HEK293 (cell line): ENCODE measurements around the gene ACBD3.

ENCODE experiments used
- FEZF1 ChIP-seq: fragments of 450-650 bp; formaldehyde crosslinking; IDR thresholded peaks from 2 replicates; pipeline ENCODE4 v1.5.1; 2016; ENCODE audit warnings: missing biosample characterization, missing genetic modification characterization
- OVOL3 ChIP-seq: fragments of 450-650 bp; formaldehyde crosslinking; IDR thresholded peaks from 2 replicates; pipeline ENCODE4 v1.5.1; 2016; ENCODE audit warnings: missing biosample characterization, missing genetic modification characterization
- YY1 ChIP-seq: fragments of 450-650 bp; formaldehyde crosslinking; IDR thresholded peaks from 2 replicates; pipeline ENCODE4 v1.5.1; 2018; ENCODE audit warnings: missing biosample characterization, missing genetic modification characterization
- ZBTB20 ChIP-seq: fragments of 450-650 bp; formaldehyde crosslinking; IDR thresholded peaks from 2 replicates; pipeline ENCODE4 v1.5.1; 2016; ENCODE audit warnings: missing biosample characterization, missing genetic modification characterization
- ZBTB8A ChIP-seq: fragments of 450-650 bp; formaldehyde crosslinking; IDR thresholded peaks from 2 replicates; pipeline ENCODE4 v1.5.1; 2016; ENCODE audit warnings: missing biosample characterization, missing genetic modification characterization
- ZEB2 ChIP-seq: fragments of 450-650 bp; formaldehyde crosslinking; IDR thresholded peaks from 2 replicates; pipeline ENCODE4 v1.5.1; 2016; ENCODE audit warnings: missing biosample characterization, missing genetic modification characterization
- ZIC2 ChIP-seq: fragments of 450-650 bp; formaldehyde crosslinking; IDR thresholded peaks from 2 replicates; pipeline ENCODE4 v1.5.1; 2016; ENCODE audit warnings: missing biosample characterization, missing genetic modification characterization
- ZNF121 ChIP-seq: fragments of 450-650 bp; formaldehyde crosslinking; IDR thresholded peaks from 2 replicates; pipeline ENCODE4 v1.5.1; 2016; ENCODE audit warnings: missing biosample characterization, missing genetic modification characterization
- ZNF221 ChIP-seq: fragments of 450-650 bp; formaldehyde crosslinking; IDR thresholded peaks from 2 replicates; pipeline ENCODE4 v1.5.1; 2017; ENCODE audit warnings: missing biosample characterization, missing genetic modification characterization, borderline replicate concordance
- ZNF266 ChIP-seq: fragments of 450-650 bp; formaldehyde crosslinking; IDR thresholded peaks from 2 replicates; pipeline ENCODE4 v1.5.1; 2016; ENCODE audit warnings: missing biosample characterization, missing genetic modification characterization, low read depth
- ZNF391 ChIP-seq: fragments of 450-650 bp; formaldehyde crosslinking; IDR thresholded peaks from 2 replicates; pipeline ENCODE4 v1.5.1; 2016; ENCODE audit warnings: low read depth, missing biosample characterization, missing genetic modification characterization, borderline replicate concordance
- ZNF600 ChIP-seq: fragments of 450-650 bp; formaldehyde crosslinking; IDR thresholded peaks from 2 replicates; pipeline ENCODE4 v1.5.1; 2016; ENCODE audit warnings: missing biosample characterization, missing genetic modification characterization
- ZNF623 ChIP-seq: fragments of 450-650 bp; formaldehyde crosslinking; IDR thresholded peaks from 2 replicates; pipeline ENCODE4 v1.5.1; 2016; ENCODE audit warnings: missing biosample characterization, missing genetic modification characterization
- ZNF660 ChIP-seq: fragments of 450-650 bp; IDR thresholded peaks from 2 replicates; pipeline ENCODE4 v1.5.1; 2018; ENCODE audit warnings: missing biosample characterization, mild to moderate bottlenecking, missing genetic modification characterization
- ZNF670 ChIP-seq: fragments of 450-650 bp; formaldehyde crosslinking; IDR thresholded peaks from 2 replicates; pipeline ENCODE4 v1.5.1; 2016; ENCODE audit warnings: missing biosample characterization, missing genetic modification characterization, low read depth
- ZNF707 ChIP-seq: fragments of 450-650 bp; formaldehyde crosslinking; IDR thresholded peaks from 2 replicates; pipeline ENCODE4 v1.5.1; 2016; ENCODE audit warnings: missing biosample characterization, missing genetic modification characterization
- ZNF776 ChIP-seq: fragments of 450-650 bp; formaldehyde crosslinking; IDR thresholded peaks from 2 replicates; pipeline ENCODE4 v1.5.0; 2017; ENCODE audit warnings: missing biosample characterization, missing genetic modification characterization, borderline replicate concordance
- TF ChIP-seq, protein P1 (sequence below): fragments of 450-650 bp; formaldehyde crosslinking; IDR thresholded peaks from 2 replicates; pipeline ENCODE4; 2016; ENCODE audit warnings: missing biosample characterization, missing genetic modification characterization
- TF ChIP-seq, protein P2 (sequence below): fragments of 450-650 bp; formaldehyde crosslinking; conservative IDR thresholded peaks from 2 replicates; pipeline ENCODE4 v1.5.1; 2016; ENCODE audit warnings: low read depth, missing biosample characterization, missing genetic modification characterization
- TF ChIP-seq, protein P3 (sequence below): fragments of 450-650 bp; formaldehyde crosslinking; optimal IDR thresholded peaks from 2 replicates; pipeline ENCODE3; 2016; ENCODE audit warnings: missing biosample characterization, mild to moderate bottlenecking, missing genetic modification characterization
- TF ChIP-seq, protein P4 (sequence below): fragments of 450-650 bp; formaldehyde crosslinking; IDR thresholded peaks from 2 replicates; pipeline ENCODE4 v1.5.1; 2016; ENCODE audit warnings: missing biosample characterization, missing genetic modification characterization
- TF ChIP-seq, protein P5 (sequence below): fragments of 450-650 bp; formaldehyde crosslinking; IDR thresholded peaks from 2 replicates; pipeline ENCODE4 v1.5.1; 2016; ENCODE audit warnings: missing biosample characterization, missing genetic modification characterization
- TF ChIP-seq, protein P6 (sequence below): fragments of 450-650 bp; formaldehyde crosslinking; IDR thresholded peaks from 2 replicates; pipeline ENCODE4 v1.5.1; 2016; ENCODE audit warnings: missing biosample characterization, missing genetic modification characterization
- TF ChIP-seq, protein P7 (sequence below): fragments of 450-650 bp; formaldehyde crosslinking; IDR thresholded peaks from 2 replicates; pipeline ENCODE4 v1.5.1; 2016; ENCODE audit warnings: missing biosample characterization, missing genetic modification characterization

The ACBD3 gene

DNA sequence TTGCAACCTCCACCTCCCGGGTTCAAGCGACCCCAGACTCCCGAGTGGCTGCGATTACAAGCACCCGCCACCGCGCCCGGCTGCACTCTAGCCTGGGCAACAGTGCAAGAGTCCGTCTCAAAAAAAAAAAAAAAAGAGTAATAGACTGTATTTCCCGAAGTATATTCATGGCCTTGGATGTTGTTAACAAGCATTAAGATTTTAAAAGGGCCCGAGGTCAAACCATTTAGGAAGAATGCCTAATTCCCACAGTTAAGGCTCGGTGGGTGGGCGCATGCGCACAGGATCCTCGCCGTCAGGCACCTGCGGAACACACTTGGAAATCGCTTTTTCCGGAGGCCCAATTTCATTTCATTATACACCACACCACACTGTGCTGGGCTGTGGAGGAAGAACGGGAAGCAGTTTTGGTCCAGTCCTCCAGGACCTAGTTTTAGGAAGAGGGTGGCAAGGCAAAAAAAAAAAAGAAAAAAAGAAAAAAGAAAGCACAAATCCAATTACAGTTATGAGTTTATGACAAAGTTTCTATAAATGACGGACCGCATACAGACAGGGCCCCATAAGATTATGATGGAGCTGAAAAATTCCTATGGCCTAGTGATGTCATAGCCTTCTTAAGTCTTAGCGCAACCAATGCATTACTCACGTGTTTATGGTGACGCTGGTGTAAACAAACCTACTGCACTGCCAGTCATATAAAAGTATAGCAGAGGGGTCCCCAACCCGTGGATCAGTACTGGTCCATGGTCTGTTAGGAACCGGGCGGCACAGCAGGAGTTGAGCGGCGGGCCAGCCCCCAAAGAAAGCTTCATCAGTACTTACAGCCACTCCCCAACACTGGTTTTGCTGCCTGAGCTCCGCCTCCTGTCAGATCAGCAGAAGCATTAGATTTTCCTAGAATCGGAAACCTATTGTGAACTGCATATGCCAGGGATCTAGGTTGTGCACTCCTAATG, 85.8 kb downstream of the ACBD3 start (continued):
- TF ChIP-seq, protein P1, sequence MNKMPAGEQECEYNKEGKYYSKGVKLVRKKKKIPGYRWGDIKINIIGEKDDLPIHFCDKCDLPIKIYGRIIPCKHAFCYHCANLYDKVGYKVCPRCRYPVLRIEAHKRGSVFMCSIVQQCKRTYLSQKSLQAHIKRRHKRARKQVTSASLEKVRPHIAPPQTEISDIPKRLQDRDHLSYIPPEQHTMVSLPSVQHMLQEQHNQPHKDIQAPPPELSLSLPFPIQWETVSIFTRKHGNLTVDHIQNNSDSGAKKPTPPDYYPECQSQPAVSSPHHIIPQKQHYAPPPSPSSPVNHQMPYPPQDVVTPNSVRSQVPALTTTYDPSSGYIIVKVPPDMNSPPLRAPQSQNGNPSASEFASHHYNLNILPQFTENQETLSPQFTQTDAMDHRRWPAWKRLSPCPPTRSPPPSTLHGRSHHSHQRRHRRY: no peak
- TF ChIP-seq ZNF266 (tag by site-specific recombination) (no peak), ZIC2 (tag by site-specific recombination) (no peak), ZBTB8A (tag by site-specific recombination) (no peak), ZNF221 (no peak), ZNF660 (tag by site-specific recombination) (0 out of 2 replicates have a peak, but pooled peaks have one; percentile 5), ZEB2 (tag by site-specific recombination) (peak; percentile 45; the same call in 1 of the 2 replicates), ZNF707 (no peak), ZNF121 (tag by site-specific recombination) (peak; percentile 38; the same call in 1 of the 2 replicates), ZNF776 (tag by site-specific recombination) (no peak), ZNF623 (tag by site-specific recombination) (no peak), OVOL3 (tag by site-specific recombination) (no peak), ZBTB20 (tag by site-specific recombination) (peak; percentile 45; the same call in 1 of the 2 replicates), ZNF600 (tag by site-specific recombination) (peak; percentile 84), ZNF391 (tag by site-specific recombination) (no peak), ZNF670 (tag by site-specific recombination) (no peak), FEZF1 (tag by site-specific recombination) (no peak), YY1 (tag by site-specific recombination) (no peak)
- TF ChIP-seq, protein P2, sequence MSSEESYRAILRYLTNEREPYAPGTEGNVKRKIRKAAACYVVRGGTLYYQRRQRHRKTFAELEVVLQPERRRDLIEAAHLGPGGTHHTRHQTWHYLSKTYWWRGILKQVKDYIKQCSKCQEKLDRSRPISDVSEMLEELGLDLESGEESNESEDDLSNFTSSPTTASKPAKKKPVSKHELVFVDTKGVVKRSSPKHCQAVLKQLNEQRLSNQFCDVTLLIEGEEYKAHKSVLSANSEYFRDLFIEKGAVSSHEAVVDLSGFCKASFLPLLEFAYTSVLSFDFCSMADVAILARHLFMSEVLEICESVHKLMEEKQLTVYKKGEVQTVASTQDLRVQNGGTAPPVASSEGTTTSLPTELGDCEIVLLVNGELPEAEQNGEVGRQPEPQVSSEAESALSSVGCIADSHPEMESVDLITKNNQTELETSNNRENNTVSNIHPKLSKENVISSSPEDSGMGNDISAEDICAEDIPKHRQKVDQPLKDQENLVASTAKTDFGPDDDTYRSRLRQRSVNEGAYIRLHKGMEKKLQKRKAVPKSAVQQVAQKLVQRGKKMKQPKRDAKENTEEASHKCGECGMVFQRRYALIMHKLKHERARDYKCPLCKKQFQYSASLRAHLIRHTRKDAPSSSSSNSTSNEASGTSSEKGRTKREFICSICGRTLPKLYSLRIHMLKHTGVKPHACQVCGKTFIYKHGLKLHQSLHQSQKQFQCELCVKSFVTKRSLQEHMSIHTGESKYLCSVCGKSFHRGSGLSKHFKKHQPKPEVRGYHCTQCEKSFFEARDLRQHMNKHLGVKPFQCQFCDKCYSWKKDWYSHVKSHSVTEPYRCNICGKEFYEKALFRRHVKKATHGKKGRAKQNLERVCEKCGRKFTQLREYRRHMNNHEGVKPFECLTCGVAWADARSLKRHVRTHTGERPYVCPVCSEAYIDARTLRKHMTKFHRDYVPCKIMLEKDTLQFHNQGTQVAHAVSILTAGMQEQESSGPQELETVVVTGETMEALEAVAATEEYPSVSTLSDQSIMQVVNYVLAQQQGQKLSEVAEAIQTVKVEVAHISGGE: no peak
- TF ChIP-seq, protein P3, sequence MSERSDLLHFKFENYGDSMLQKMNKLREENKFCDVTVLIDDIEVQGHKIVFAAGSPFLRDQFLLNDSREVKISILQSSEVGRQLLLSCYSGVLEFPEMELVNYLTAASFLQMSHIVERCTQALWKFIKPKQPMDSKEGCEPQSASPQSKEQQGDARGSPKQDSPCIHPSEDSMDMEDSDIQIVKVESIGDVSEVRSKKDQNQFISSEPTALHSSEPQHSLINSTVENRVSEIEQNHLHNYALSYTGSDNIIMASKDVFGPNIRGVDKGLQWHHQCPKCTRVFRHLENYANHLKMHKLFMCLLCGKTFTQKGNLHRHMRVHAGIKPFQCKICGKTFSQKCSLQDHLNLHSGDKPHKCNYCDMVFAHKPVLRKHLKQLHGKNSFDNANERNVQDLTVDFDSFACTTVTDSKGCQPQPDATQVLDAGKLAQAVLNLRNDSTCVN (tag by site-specific recombination): no peak
- TF ChIP-seq, protein P4, sequence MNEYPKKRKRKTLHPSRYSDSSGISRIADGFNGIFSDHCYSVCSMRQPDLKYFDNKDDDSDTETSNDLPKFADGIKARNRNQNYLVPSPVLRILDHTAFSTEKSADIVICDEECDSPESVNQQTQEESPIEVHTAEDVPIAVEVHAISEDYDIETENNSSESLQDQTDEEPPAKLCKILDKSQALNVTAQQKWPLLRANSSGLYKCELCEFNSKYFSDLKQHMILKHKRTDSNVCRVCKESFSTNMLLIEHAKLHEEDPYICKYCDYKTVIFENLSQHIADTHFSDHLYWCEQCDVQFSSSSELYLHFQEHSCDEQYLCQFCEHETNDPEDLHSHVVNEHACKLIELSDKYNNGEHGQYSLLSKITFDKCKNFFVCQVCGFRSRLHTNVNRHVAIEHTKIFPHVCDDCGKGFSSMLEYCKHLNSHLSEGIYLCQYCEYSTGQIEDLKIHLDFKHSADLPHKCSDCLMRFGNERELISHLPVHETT (tag by site-specific recombination): 0 out of 2 replicates have a peak, but pooled peaks have one; percentile 50
- TF ChIP-seq, protein P5, sequence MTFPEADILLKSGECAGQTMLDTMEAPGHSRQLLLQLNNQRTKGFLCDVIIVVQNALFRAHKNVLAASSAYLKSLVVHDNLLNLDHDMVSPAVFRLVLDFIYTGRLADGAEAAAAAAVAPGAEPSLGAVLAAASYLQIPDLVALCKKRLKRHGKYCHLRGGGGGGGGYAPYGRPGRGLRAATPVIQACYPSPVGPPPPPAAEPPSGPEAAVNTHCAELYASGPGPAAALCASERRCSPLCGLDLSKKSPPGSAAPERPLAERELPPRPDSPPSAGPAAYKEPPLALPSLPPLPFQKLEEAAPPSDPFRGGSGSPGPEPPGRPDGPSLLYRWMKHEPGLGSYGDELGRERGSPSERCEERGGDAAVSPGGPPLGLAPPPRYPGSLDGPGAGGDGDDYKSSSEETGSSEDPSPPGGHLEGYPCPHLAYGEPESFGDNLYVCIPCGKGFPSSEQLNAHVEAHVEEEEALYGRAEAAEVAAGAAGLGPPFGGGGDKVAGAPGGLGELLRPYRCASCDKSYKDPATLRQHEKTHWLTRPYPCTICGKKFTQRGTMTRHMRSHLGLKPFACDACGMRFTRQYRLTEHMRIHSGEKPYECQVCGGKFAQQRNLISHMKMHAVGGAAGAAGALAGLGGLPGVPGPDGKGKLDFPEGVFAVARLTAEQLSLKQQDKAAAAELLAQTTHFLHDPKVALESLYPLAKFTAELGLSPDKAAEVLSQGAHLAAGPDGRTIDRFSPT (tag by site-specific recombination): no peak
- TF ChIP-seq, protein P6, sequence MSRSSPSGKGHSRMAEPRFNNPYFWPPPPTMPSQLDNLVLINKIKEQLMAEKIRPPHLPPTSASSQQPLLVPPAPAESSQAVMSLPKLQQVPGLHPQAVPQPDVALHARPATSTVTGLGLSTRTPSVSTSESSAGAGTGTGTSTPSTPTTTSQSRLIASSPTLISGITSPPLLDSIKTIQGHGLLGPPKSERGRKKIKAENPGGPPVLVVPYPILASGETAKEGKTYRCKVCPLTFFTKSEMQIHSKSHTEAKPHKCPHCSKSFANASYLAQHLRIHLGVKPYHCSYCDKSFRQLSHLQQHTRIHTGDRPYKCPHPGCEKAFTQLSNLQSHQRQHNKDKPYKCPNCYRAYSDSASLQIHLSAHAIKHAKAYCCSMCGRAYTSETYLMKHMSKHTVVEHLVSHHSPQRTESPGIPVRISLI (tag by site-specific recombination): peak; percentile 71; the same call in 1 of the 2 replicates
- TF ChIP-seq, protein P7, sequence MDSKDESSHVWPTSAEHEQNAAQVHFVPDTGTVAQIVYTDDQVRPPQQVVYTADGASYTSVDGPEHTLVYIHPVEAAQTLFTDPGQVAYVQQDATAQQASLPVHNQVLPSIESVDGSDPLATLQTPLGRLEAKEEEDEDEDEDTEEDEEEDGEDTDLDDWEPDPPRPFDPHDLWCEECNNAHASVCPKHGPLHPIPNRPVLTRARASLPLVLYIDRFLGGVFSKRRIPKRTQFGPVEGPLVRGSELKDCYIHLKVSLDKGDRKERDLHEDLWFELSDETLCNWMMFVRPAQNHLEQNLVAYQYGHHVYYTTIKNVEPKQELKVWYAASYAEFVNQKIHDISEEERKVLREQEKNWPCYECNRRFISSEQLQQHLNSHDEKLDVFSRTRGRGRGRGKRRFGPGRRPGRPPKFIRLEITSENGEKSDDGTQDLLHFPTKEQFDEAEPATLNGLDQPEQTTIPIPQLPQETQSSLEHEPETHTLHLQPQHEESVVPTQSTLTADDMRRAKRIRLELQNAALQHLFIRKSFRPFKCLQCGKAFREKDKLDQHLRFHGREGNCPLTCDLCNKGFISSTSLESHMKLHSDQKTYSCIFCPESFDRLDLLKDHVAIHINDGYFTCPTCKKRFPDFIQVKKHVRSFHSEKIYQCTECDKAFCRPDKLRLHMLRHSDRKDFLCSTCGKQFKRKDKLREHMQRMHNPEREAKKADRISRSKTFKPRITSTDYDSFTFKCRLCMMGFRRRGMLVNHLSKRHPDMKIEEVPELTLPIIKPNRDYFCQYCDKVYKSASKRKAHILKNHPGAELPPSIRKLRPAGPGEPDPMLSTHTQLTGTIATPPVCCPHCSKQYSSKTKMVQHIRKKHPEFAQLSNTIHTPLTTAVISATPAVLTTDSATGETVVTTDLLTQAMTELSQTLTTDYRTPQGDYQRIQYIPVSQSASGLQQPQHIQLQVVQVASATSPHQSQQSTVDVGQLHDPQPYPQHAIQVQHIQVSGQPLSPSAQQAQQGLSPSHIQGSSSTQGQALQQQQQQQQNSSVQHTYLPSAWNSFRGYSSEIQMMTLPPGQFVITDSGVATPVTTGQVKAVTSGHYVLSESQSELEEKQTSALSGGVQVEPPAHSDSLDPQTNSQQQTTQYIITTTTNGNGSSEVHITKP: peak; percentile 71
